Heart left ventricle (tissue), 16 donors: ENCODE measurements around the gene GABBR2. TPM values are rescaled to one million over a fixed set of nuclear protein-coding genes. Genes with fewer than 3 reads are reported as not detected.
"Not testable (repeated sequence)": the region's sequence is repeated elsewhere in the genome, so short reads cannot be mapped to it uniquely, and the experiment has no call there.

Source experiments
- ATAC-seq, 4 donors: fragments of 200-7000 bp; cut with Tn5 transposase; one replicate each; pipeline ENCODE4 v1.9.1; 2020 to 2022; ENCODE audit warnings: moderate library complexity in 4 of 4, mild to moderate bottlenecking in 3 of 4, moderate number of reproducible peaks in 1 of 4
- DNase-seq, 5 donors: peaks; one replicate each; pipeline ENCODE4 v3.0.0-alpha.2; 2020
- H3K27ac ChIP-seq, 12 donors: fragments of 200-600 bp; sonication (generic) in 4 of 12; one replicate each; pipeline versions ENCODE4 v1.5.0 to v1.8.0; 2016 to 2022; ENCODE audit warnings: mild to moderate bottlenecking in 2 of 12
- H3K27me3 ChIP-seq, 9 donors: fragments of 200-600 bp; sonication (generic) in 2 of 9; one replicate each; pipeline versions ENCODE4 v1.5.1 to v1.8.0; 2016 to 2022; ENCODE audit warnings: mild to moderate bottlenecking in 3 of 9
- H3K36me3 ChIP-seq, 9 donors: fragments of 200-600 bp; sonication (generic) in 2 of 9; one replicate each; pipeline versions ENCODE4 v1.5.0 to v1.8.0; 2018 to 2022; ENCODE audit warnings: mild to moderate bottlenecking in 2 of 9
- H3K4me1 ChIP-seq, 12 donors: fragments of 200-600 bp; sonication (generic) in 4 of 12; one replicate each; pipeline versions ENCODE4 v1.5.0 to v1.8.0; 2016 to 2022; ENCODE audit warnings: mild to moderate bottlenecking in 3 of 12
- H3K4me3 ChIP-seq, 12 donors: fragments of 200-600 bp; sonication (generic) in 4 of 12; one replicate each; pipeline versions ENCODE4 v1.5.0 to v1.8.0; 2017 to 2022; ENCODE audit warnings: mild to moderate bottlenecking in 9 of 12, moderate library complexity in 4 of 12
- H3K9me3 ChIP-seq, 12 donors: fragments of 200-600 bp; sonication (generic) in 4 of 12; one replicate each; pipeline versions ENCODE4 v1.5.0 to v1.8.0; 2016 to 2022; ENCODE audit warnings: mild to moderate bottlenecking in 1 of 12
- CTCF ChIP-seq, 12 donors: fragments of 200-600 bp; sonication (generic) in 4 of 12; IDR thresholded peaks; one replicate each; pipeline versions ENCODE4 v1.5.0 to v1.8.0; 2018 to 2022; ENCODE audit warnings: antibody characterized with exemption in 12 of 12, mild to moderate bottlenecking in 5 of 12
- POLR2A ChIP-seq, 2 donors: fragments of 450-650 bp; IDR thresholded peaks; one replicate each; pipeline ENCODE4 v1.6.1; 2017; ENCODE audit warnings: antibody characterized with exemption in 2 of 2, mild to moderate bottlenecking in 2 of 2, moderate library complexity in 2 of 2
- WGBS, 4 donors: extraction: QIAGEN DNeasy Blood & Tissue Kit in 2 of 4; methylation state at CpG; one replicate each; pipeline versions ENCODE4 v1.1.5 to v1.1.7; 2013 to 2018; 5-methylcytosine and 5-hydroxymethylcytosine counted together
- intact Hi-C, 10 donors: fragments of 100-400 bp; cut with DNase I; formaldehyde crosslinking; loops; one replicate each; pipeline versions ENCODE4 v1.11.1 to v1.14.2; 2022
- polyA plus RNA-seq, 2 donors: library from polyadenylated mRNA; stranded (reverse); fragments of 200-250 nt; gene quantifications; one replicate each; pipeline ENCODE4 v1.2.3, GENCODE V29; 2013
- total RNA-seq, 9 donors: library from RNA; depleted of rRNA in 2 of 9; stranded (reverse); fragments of >200 nt in 2 of 9; fragmentation: NEBNext Ultra II Directional in 3 of 9; extraction: Animal tissue kit (Norgen Biotek cat#: 25700) in 3 of 9; gene quantifications; one replicate each; pipeline versions ENCODE4 v1.1.0 to v1.2.4, GENCODE V29; 2016 to 2023
- donor health status: ischemic (EF 13 %, LVEDD 7.1; RV severe dilation, severe dysfunction).
- donor health status: healthy with polysubstance abuse.
- donor health status: DM: no; HTN: yes; CAD: no.
- donor health status: DM: no; HTN: no; CAD: no.
- donor health status: ischemic (EF 25% LVEDD 6.9; RV normal size, moderate dysfunction).
- donor health status: ischemic (EF 25% LVEDD 5.7; RV mildly dilated, moderate dysfunction).
- donor health status: healthy.
- donor health status: DM: yes; HTN: yes; CAD: no.
- donor health status: ischemic (EF 35%, LVEDD 5.7; RV mildly dilated, moderate dysfunction).
- donor health status: nonischemic (EF 11% LVEDD 7.7; RV severe dilation, severe dysfunction).
- donor health status: DM: yes; HTN: yes; CAD: no.
- donor health status: PGD.
- donor health status: ischemic (EF 29% LVEDD 5.4; RV normal size, mild dysfunction).
- donor health status: nonischemic (EF 23%, LVEDD 6.1; RV moderate dilation, normal function).

The GABBR2 gene
- total and polyA plus RNA-seq, 11 donors = 0.11 to 3.4 (median 0.58) TPM

DNA sequence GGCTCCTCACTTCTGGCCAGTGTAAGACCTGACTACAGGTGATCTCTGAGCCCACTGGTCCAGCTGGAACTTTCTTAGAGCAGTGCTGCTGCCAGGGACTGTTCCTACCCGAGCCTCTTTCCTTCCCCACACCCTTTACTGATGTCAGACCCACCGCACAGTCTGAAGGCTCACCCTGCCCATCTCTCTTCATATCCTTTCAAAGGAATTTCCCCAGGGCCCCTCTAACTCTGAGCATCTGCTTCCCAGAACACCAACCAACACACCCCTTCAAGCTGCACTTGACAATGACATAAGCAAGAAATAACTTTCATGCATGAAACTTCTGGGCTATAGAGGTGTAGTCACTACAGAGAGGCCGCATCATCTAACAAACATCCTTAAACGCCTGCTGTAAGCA is 119.6 kb downstream of the GABBR2 start:
- WGBS, 4 donors = 67 to 78% (median 75%) methylated on average over 4 of the region's 4 CpGs
- Histone ChIP-seq H3K36me3 (no peaks in the 10 kb centered on the region), H3K4me3 (no peak overlapping the region), H3K4me1 (no peaks in the 10 kb centered on the region), H3K9me3 (no peaks in the 10 kb centered on the region), H3K27ac (no peak overlapping the region), H3K27me3 (peaks cover 0 to 17% (median 3%) of the 10 kb centered on the region in 9 donors)
- intact Hi-C loops = no loop called here
- no peak for DNase-seq
- ATAC-seq = no peak
- TF ChIP-seq CTCF (IDR thresholded peaks at IDR 0.05) (no peak), POLR2A (IDR thresholded peaks at IDR 0.05) (no peak)

DNA sequence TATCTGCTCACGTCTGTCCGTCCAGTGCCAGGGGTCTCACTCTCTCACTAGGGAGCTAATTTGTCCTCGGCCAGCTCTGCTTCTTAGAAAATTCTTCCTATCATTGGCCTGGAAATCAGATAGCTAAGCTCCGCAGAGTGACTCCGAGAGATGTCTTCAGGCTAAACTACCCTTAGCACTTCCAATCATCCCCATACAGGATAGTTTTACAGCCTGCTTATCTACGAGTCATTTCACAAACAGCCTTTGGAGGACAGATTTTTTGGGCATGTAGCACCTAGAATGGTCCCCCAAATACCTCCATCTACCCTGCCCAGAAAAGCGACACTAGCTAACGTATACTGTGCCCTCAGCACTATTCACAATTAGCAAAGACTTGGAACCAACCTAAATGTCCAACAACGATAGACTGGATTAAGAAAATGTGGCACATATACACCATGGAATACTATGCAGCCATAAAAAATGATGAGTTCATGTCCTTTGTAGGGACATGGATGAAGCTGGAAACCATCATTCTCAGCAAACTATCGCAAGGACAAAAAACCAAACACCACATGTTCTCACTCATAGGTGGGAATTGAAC is 123.8 kb downstream of the GABBR2 start:
- H3K36me3 ChIP-seq, DNase-seq, H3K4me3 ChIP-seq, intact Hi-C loops, H3K27ac ChIP-seq, H3K9me3 ChIP-seq, H3K4me1 ChIP-seq, ATAC-seq: not testable (repeated sequence)
- WGBS, 4 donors = 80 to 88% (median 85%) methylated on average over 9 to 10 of the region's 10 CpGs
- peaks cover 0 to 37% (median 3%) of the 10 kb centered on the region in 9 donors for H3K27me3 ChIP-seq

DNA sequence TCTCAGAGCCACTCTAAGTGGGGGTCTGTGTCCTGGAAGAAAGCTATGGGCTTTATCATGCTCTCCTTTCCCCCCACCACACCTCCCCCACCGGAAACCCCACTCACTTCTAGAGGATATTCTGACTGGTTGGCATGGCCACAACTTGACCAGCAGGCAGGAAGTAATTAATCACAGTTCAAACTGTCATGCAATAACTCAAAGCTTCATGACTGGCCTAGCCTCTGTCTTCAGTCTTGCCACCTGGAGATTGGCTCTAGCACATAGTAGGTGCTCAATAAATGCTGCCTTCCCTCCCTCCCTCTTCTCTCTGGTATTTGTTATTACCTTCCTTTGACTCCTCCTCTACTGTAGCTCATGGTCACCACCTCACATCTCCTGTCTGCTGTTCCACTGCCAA is 124.7 kb downstream of the GABBR2 start:
- Histone ChIP-seq H3K27me3 (peaks cover 0 to 41% (median 3%) of the 10 kb centered on the region in 9 donors), H3K36me3 (no peaks in the 10 kb centered on the region), H3K4me1 (no peaks in the 10 kb centered on the region), H3K9me3 (no peaks in the 10 kb centered on the region), H3K4me3 (no peak overlapping the region), H3K27ac (no peak overlapping the region)
- TF ChIP-seq CTCF (IDR thresholded peaks at IDR 0.05) (no peak), POLR2A (IDR thresholded peaks at IDR 0.05) (no peak)
- DNase-seq (no peak), ATAC-seq (no peak)
- intact Hi-C loops = no loop called here
- 22 to 44% (median 37%) methylated on average over 1 of the region's 1 CpG for WGBS, 4 donors

- WGBS, 4 donors = 87 to 92% (median 88%) methylated on average over 3 of the region's 3 CpGs
- DNase-seq (no peak), ATAC-seq (no peak)
- Histone ChIP-seq H3K9me3 (no peaks in the 10 kb centered on the region), H3K27ac (no peak overlapping the region), H3K36me3 (no peaks in the 10 kb centered on the region), H3K4me1 (no peaks in the 10 kb centered on the region), H3K4me3 (no peak overlapping the region), H3K27me3 (peaks cover 0 to 42% (median 1%) of the 10 kb centered on the region in 9 donors)
- TF ChIP-seq CTCF (IDR thresholded peaks at IDR 0.05) = no peak
- no peak for TF ChIP-seq POLR2A (IDR thresholded peaks at IDR 0.05)
- intact Hi-C loops = no loop called here
Measured at GRCh38 chr9:98583417-98583816, 125.3 kb downstream of the GABBR2 start.

GRCh38 chr9:98580956-98581355 is 127.8 kb downstream of the GABBR2 start:
- no peak for TF ChIP-seq POLR2A (IDR thresholded peaks at IDR 0.05)
- no peak for TF ChIP-seq CTCF (IDR thresholded peaks at IDR 0.05)
- no peak overlapping the region for H3K27ac ChIP-seq
- no peaks in the 10 kb centered on the region for H3K36me3 ChIP-seq
- no peak for DNase-seq
- ATAC-seq = no peak
- WGBS, 4 donors = 66 to 74% (median 70%) methylated on average over 11 of the region's 11 CpGs
- peaks cover 0 to 3% (median 0%) of the 10 kb centered on the region in 12 donors for H3K4me1 ChIP-seq
- intact Hi-C loops = no loop called here
- H3K4me3 ChIP-seq = no peak overlapping the region
- H3K9me3 ChIP-seq = no peaks in the 10 kb centered on the region
- H3K27me3 ChIP-seq = peaks cover 0 to 41% (median 0%) of the 10 kb centered on the region in 9 donors
